ENCODE data around the gene ANKH. TPM values are rescaled to one million over a fixed set of nuclear protein-coding genes. Genes with fewer than 3 reads are reported as not detected.

ANKH gene
- total and polyA plus RNA-seq, 2 of the 13 experiments (the other 11 are each of a cell fraction or from before 2014, with no cell fraction given): 25.0 to 36.0 TPM

DNA sequence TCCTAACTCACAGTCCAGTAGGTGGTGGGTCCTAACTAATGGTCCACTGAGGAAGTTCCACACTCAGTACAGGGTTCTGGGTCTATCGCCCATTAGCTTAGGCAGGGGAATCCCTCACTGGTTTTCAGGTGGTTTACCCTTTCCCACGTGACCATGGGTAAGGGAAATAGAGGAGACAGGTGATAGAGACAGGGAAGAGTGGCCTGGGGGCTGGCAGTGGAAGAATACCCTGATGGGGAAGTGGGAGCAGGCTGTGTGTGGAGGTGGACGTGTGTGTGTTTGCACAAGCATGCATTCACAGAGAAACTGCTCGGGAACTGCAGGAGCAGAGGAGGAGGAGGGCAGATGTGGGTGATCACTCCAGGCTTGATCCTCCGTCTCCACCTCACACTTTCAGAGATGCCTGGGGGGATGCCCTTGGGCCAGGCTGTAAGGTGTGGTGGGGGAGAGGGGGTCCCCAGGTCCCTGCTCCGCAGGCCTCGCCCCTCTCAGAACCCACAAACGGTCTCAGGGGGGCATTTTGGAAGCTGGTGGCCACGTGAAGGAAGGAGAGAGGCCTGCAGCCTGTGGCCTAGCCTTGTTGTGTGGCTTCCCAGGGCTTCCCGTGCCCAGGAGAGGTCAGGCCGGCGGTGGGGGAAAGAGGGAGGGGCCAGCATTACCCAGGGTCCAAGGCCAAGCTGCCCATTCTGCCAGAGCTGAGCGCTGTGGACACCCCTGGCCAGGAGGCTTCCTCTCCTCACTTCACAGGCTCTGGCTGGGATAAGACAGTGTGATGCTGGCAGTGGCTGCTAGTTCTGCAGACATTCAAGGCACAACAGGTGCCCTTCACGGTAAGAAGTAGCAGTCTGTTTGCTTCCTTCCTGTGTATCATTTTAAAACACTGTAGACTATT is 127.0 kb downstream of the ANKH start (continued):
- TF ChIP-seq ZNF614 (CRISPR knock-in tag; IDR thresholded peaks at IDR 0.05; ENCODE audit: borderline replicate concordance) (peak; percentile 40; the same call in 1 of the 2 replicates), TRIM22 (IDR thresholded peaks at IDR 0.05) (no peak), ZNF552 (CRISPR knock-in tag; IDR thresholded peaks at IDR 0.05; ENCODE audit: borderline replicate concordance) (no peak), ZBTB20 (CRISPR knock-in tag; IDR thresholded peaks at IDR 0.05; ENCODE audit: borderline replicate concordance, low read depth) (no peak), HIC2 (CRISPR knock-in tag; IDR thresholded peaks at IDR 0.05; ENCODE audit: low read depth) (peak; percentile 94), SAFB2 (CRISPR knock-in tag; IDR thresholded peaks at IDR 0.05; ENCODE audit: borderline replicate concordance, low read depth) (no peak), SRF (IDR thresholded peaks at IDR 0.05; ENCODE audit: low read depth, low read length) (no peak), MED13 (CRISPR knock-in tag; IDR thresholded peaks at IDR 0.05) (no peak), ZNF644 (CRISPR knock-in tag; IDR thresholded peaks at IDR 0.05; ENCODE audit: low read depth) (0 out of 2 replicates have a peak, but pooled peaks have one; percentile 16), SIN3B (IDR thresholded peaks at IDR 0.05; ENCODE audit: low read length) (no peak), NFYC (CRISPR knock-in tag; IDR thresholded peaks at IDR 0.05) (no peak), ZNF574 (CRISPR knock-in tag; IDR thresholded peaks at IDR 0.05) (peak; percentile 15; the same call in 1 of the 2 replicates), CBX1 (IDR thresholded peaks at IDR 0.05; ENCODE audit: low read depth) (no peak), ZNF292 (CRISPR knock-in tag; IDR thresholded peaks at IDR 0.05; ENCODE audit: borderline replicate concordance, low read depth) (peak; percentile 77; the same call in 1 of the 2 replicates), ZNF335 (CRISPR knock-in tag; IDR thresholded peaks at IDR 0.05) (no peak), SMAD1 (CRISPR knock-in tag; IDR thresholded peaks at IDR 0.05; ENCODE audit: borderline replicate concordance, low read depth) (no peak), PAXIP1 (CRISPR knock-in tag; conservative IDR thresholded peaks at IDR 0.05) (peak; percentile 64), NCOA1 (CRISPR knock-in tag; IDR thresholded peaks at IDR 0.05) (no peak), GABPB1 (CRISPR knock-in tag; IDR thresholded peaks at IDR 0.05) (peak; percentile 33; the same call in 1 of the 2 replicates), RXRB (CRISPR knock-in tag; IDR thresholded peaks at IDR 0.05; ENCODE audit: borderline replicate concordance) (peak; percentile 69; the same call in 1 of the 2 replicates)
